Erythroblast (primary cell): ENCODE results near the gene SFXN5.
A peak's percentile ranks its signal among the peaks of the same experiment; 100 is the strongest.

Source experiments
- DNase-seq, 2 experiments: peaks; one replicate each; lab custom pipeline; 2025; lab: John Stamatoyannopoulos, UW
- GATA1 ChIP-seq: IDR thresholded peaks from 2 replicates; pipeline ENCODE4 v1.6.1; 2011; ENCODE audit warnings: low read depth, mild to moderate bottlenecking, control low read depth, low read length, moderate library complexity
- POLR2A ChIP-seq: IDR thresholded peaks from 2 replicates; pipeline ENCODE4 v1.6.1; 2011; ENCODE audit warnings: mild to moderate bottlenecking, low read length

Gene SFXN5

GRCh38 chr2:72897785-72898584, 173.5 kb downstream of the SFXN5 start:
- TF ChIP-seq GATA1: no peak
- no peak for DNase-seq

GRCh38 chr2:72896446-72896845, 175.1 kb downstream of the SFXN5 start:
- TF ChIP-seq POLR2A (no peak), GATA1 (no peak)
- no peak for DNase-seq

GRCh38 chr2:72895759-72896281, 175.7 kb downstream of the SFXN5 start:
- no peak for DNase-seq
- TF ChIP-seq GATA1 (no peak), POLR2A (no peak)

- TF ChIP-seq POLR2A (no peak), GATA1 (no peak)
Measured at GRCh38 chr2:72895154-72895553, 176.4 kb downstream of the SFXN5 start.

GRCh38 chr2:72894514-72894913, 177.0 kb downstream of the SFXN5 start:
- no peak for DNase-seq
- TF ChIP-seq POLR2A: no peak
- TF ChIP-seq GATA1: no peak

More at GRCh38 chr2:72895154-72895553, 176.4 kb downstream of the SFXN5 start:
- no peak for DNase-seq

- peak; percentile 52 to 62 for DNase-seq
- no peak for TF ChIP-seq POLR2A
- TF ChIP-seq GATA1: no peak
Measured at GRCh38 chr2:72893594-72894319, 177.8 kb downstream of the SFXN5 start.

GRCh38 chr2:72892506-72893173, 178.9 kb downstream of the SFXN5 start:
- no peak for TF ChIP-seq POLR2A
- no peak for TF ChIP-seq GATA1
- peak; percentile 58 to 74 for DNase-seq
